IMR-90 (cell line): Measurements from ENCODE around the gene RHOT2. TPM values are rescaled to one million over a fixed set of nuclear protein-coding genes. Genes with fewer than 3 reads are reported as not detected.

Experiments
- ATAC-seq: fragments of 200-7000 bp; cut with Tn5 transposase; 2 replicates; pipeline ENCODE4 v1.9.1; 2020; ENCODE audit warnings: low read depth, mild to moderate bottlenecking, moderate library complexity
- BruUV-seq: library from RNA; stranded (reverse); fragments of 400-500 nt; replicated peaks from 2 replicates; lab custom pipeline; 2021; lab: Mats Ljungman, UMichigan
- CTCF ChIA-PET: fragments of 300-600 bp; formaldehyde crosslinking; extraction: SDS; loops from one replicate; lab custom pipeline; 2021; ENCODE audit warnings: antibody characterized with exemption; lab: Yijun Ruan, JAX
- POLR2A ChIA-PET: fragments of 300-600 bp; sonication (Branson Sonifier 250); formaldehyde crosslinking; loops from one replicate; lab custom pipeline; 2022; ENCODE audit warnings: antibody characterized with exemption; ENCODE audit not compliant: unreplicated experiment; lab: Charles Lee
- DNase-seq: peaks from one replicate; pipeline ENCODE4 v3.0.0; 2013
- H2AFZ ChIP-seq: replicated peaks from 2 replicates; pipeline ENCODE3; 2013; ENCODE audit warnings: low read length, mild to moderate bottlenecking; ENCODE audit not compliant: poor library complexity
- H2AK5ac ChIP-seq: 2 replicates; pipeline ENCODE4 v1.6.1; 2013; ENCODE audit warnings: low read depth, low read length, inconsistent platforms
- H2AK9ac ChIP-seq: replicated peaks from 2 replicates; pipeline ENCODE3; 2013; ENCODE audit warnings: mild to moderate bottlenecking, low read depth, low read length, moderate library complexity; ENCODE audit not compliant: poor library complexity
- H2BK120ac ChIP-seq: 2 replicates; pipeline ENCODE4 v1.6.1; 2013; ENCODE audit warnings: low read depth, low read length, inconsistent platforms
- H2BK15ac ChIP-seq: 3 replicates; pipeline ENCODE4 v1.6.1; 2013; ENCODE audit warnings: low read depth, low read length, inconsistent platforms
- H2BK20ac ChIP-seq: 2 replicates; pipeline ENCODE4 v1.6.1; 2013; ENCODE audit warnings: low read depth, mild to moderate bottlenecking, inconsistent platforms, low read length, moderate library complexity
- H2BK5ac ChIP-seq: 2 replicates; pipeline ENCODE4 v1.6.1; 2013; ENCODE audit warnings: mild to moderate bottlenecking, low read depth, low read length, inconsistent platforms; ENCODE audit not compliant: poor library complexity, severe bottlenecking
- H3K14ac ChIP-seq: replicated peaks from 2 replicates; pipeline ENCODE4 v1.6.1; 2013; ENCODE audit warnings: low read depth, low read length, inconsistent platforms
- H3K18ac ChIP-seq: 2 replicates; pipeline ENCODE4 v1.6.1; 2013; ENCODE audit warnings: low read depth, low read length, control low read depth
- H3K23ac ChIP-seq: 2 replicates; pipeline ENCODE4 v1.6.1; 2013; ENCODE audit warnings: low read depth, low read length, inconsistent platforms
- H3K27ac ChIP-seq: 2 replicates; pipeline ENCODE4 v1.5.1; 2013; ENCODE audit warnings: mild to moderate bottlenecking, control low read depth, low read length; ENCODE audit not compliant: insufficient read depth
- H3K27me3 ChIP-seq: 2 replicates; pipeline ENCODE4 v1.6.1; 2013; ENCODE audit warnings: low read length; ENCODE audit not compliant: control insufficient read depth, insufficient read depth
- H3K36me3 ChIP-seq: 2 replicates; pipeline ENCODE4 v1.6.1; 2013; ENCODE audit warnings: low read length, mixed read lengths; ENCODE audit not compliant: control insufficient read depth, insufficient read depth
- H3K4ac ChIP-seq: 2 replicates; pipeline ENCODE4 v1.6.1; 2013; ENCODE audit warnings: low read depth, low read length, inconsistent platforms
- H3K4me1 ChIP-seq: 2 replicates; pipeline ENCODE4 v1.6.1; 2013; ENCODE audit warnings: low read length, mixed read lengths; ENCODE audit not compliant: control insufficient read depth, insufficient read depth
- H3K4me2 ChIP-seq: 2 replicates; pipeline ENCODE4 v1.6.1; 2013; ENCODE audit warnings: low read depth, mild to moderate bottlenecking, control low read depth, low read length, moderate library complexity
- H3K4me3 ChIP-seq: 2 replicates; pipeline ENCODE4 v1.5.1; 2013; ENCODE audit warnings: low read depth, mild to moderate bottlenecking, control low read depth, low read length, moderate library complexity; ENCODE audit not compliant: insufficient read depth
- H3K56ac ChIP-seq: 2 replicates; pipeline ENCODE4 v1.6.1; 2013; ENCODE audit warnings: low read length, inconsistent platforms; ENCODE audit not compliant: insufficient read depth; ENCODE audit errors: extremely low read depth
- H3K79me1 ChIP-seq, 2 experiments: 2 replicates each; pipeline ENCODE4 v1.6.1; 2013; ENCODE audit warnings: low read length in 2 of 2, inconsistent platforms in 1 of 2, low read depth in 1 of 2
- H3K9ac ChIP-seq: 2 replicates; pipeline ENCODE4 v1.6.1; 2013; ENCODE audit warnings: low read depth, low read length, control low read depth
- H3K9me1 ChIP-seq: 2 replicates; pipeline ENCODE4 v1.6.1; 2013; ENCODE audit warnings: low read length, inconsistent platforms; ENCODE audit not compliant: insufficient read depth
- H3K9me3 ChIP-seq: 2 replicates; pipeline ENCODE4 v1.6.1; 2013; ENCODE audit warnings: low read length; ENCODE audit not compliant: control insufficient read depth, insufficient read depth
- H4K20me1 ChIP-seq: 2 replicates; pipeline ENCODE4 v1.6.1; 2013; ENCODE audit warnings: low read length, inconsistent platforms; ENCODE audit not compliant: insufficient read depth
- H4K5ac ChIP-seq: 2 replicates; pipeline ENCODE4 v1.6.1; 2013; ENCODE audit warnings: mild to moderate bottlenecking, low read depth, low read length, control low read depth
- H4K8ac ChIP-seq, 2 experiments: 2 replicates each; pipeline ENCODE4 v1.6.1; 2013; ENCODE audit warnings: low read depth in 2 of 2, low read length in 2 of 2, control low read depth in 1 of 2, inconsistent platforms in 1 of 2
- H4K91ac ChIP-seq: 2 replicates; pipeline ENCODE4 v1.6.1; 2013; ENCODE audit warnings: low read depth, low read length, inconsistent platforms; ENCODE audit not compliant: insufficient read depth
- BHLHE40 ChIP-seq: fragments of 150-350 bp; IDR thresholded peaks from 2 replicates; pipeline ENCODE4 v1.6.1; 2016; ENCODE audit warnings: mild to moderate bottlenecking, low read depth, low read length
- CEBPB ChIP-seq: IDR thresholded peaks from 2 replicates; pipeline ENCODE4 v1.6.1; 2012; ENCODE audit warnings: low read depth, low read length, improper control_type of control experiment
- CTCF ChIP-seq: conservative IDR thresholded peaks from 2 replicates; pipeline ENCODE4 v1.5.1; 2012; ENCODE audit warnings: mild to moderate bottlenecking, low read depth, low read length, improper control_type of control experiment
- ELK1 ChIP-seq: fragments of 150-350 bp; IDR thresholded peaks from 2 replicates; pipeline ENCODE4 v1.6.1; 2016; ENCODE audit warnings: low read depth, mild to moderate bottlenecking, low read length, moderate library complexity, borderline replicate concordance
- FOS ChIP-seq: fragments of 150-350 bp; IDR thresholded peaks from 2 replicates; pipeline ENCODE4 v1.6.1; 2016; ENCODE audit warnings: low read depth, low read length
- MAZ ChIP-seq: IDR thresholded peaks from 2 replicates; pipeline ENCODE4 v1.6.1; 2012; ENCODE audit warnings: low read depth, mild to moderate bottlenecking, low read length, improper control_type of control experiment, moderate library complexity, borderline replicate concordance
- RCOR1 ChIP-seq: IDR thresholded peaks from 2 replicates; pipeline ENCODE4 v1.6.1; 2012; ENCODE audit warnings: mild to moderate bottlenecking, low read length, improper control_type of control experiment; ENCODE audit not compliant: insufficient replicate concordance
- USF2 ChIP-seq: fragments of 150-350 bp; IDR thresholded peaks from 2 replicates; pipeline ENCODE4 v1.6.1; 2017; ENCODE audit warnings: mild to moderate bottlenecking, antibody characterized with exemption, low read length, low read depth
- WGBS, 2 experiments: methylation state at CpG; one replicate each; pipeline versions ENCODE4 v1.1.5 to v1.1.7; 2013; ENCODE audit warnings: missing lambda C conversion rate in 2 of 2; ENCODE audit not compliant: insufficient read length in 1 of 2; ENCODE audit errors: extremely low coverage in 2 of 2; 5-methylcytosine and 5-hydroxymethylcytosine counted together
- dilution Hi-C: fragments of 300-500 bp; cut with HindIII; formaldehyde crosslinking; loops from one replicate; pipeline ENCODE4 v1.14.3; 2018; ENCODE audit warnings: low sequenced_read_pairs; ENCODE audit not compliant: unreplicated experiment
- in situ Hi-C: fragments of 300-500 bp; cut with MboI; formaldehyde crosslinking; loops from 3 replicates; pipeline ENCODE4 v1.14.3; 2019; ENCODE audit warnings: low sequenced_read_pairs, inconsistent platforms, mixed read lengths
- intact Hi-C: fragments of 100-400 bp; cut with micrococcal nuclease; formaldehyde crosslinking; loops from 2 replicates; pipeline ENCODE4 v1.10.0; 2022
- polyA plus RNA-seq, 3 experiments: library from polyadenylated mRNA; depleted of rRNA; stranded (reverse); fragments of >200 nt; gene quantifications; 2 replicates each; pipeline ENCODE4 v1.2.3, GENCODE V29; 2012; ENCODE audit warnings: low replicate concordance in 1 of 3
- total RNA-seq: library from RNA; depleted of rRNA; stranded (reverse); fragments of >200 nt; gene quantifications from 2 replicates; pipeline ENCODE4 v1.2.3, GENCODE V29; 2012

Gene RHOT2
- total and polyA plus RNA-seq, 2 of the 4 experiments (the other 2 are of a cell fraction), result 20.3 to 181 TPM

- CTCF ChIA-PET, result no interaction called here
- Histone ChIP-seq H4K8ac (no peak overlapping the region), H3K36me3 (peaks cover 4% of the 10 kb centered on the region)
Observed at GRCh38 chr16:658679-659571, 9.0 kb upstream of the RHOT2 start.

More at GRCh38 chr16:658679-659571, 9.0 kb upstream of the RHOT2 start:
- Histone ChIP-seq H4K20me1 (no peaks in the 10 kb centered on the region), H3K9me3 (no peaks in the 10 kb centered on the region), H2BK5ac (no peak overlapping the region), H2BK20ac (no peak overlapping the region), H3K18ac (no peak overlapping the region), H3K79me1 (no peaks in the 10 kb centered on the region), H4K5ac (no peak overlapping the region), H3K23ac (no peak overlapping the region), H2AK5ac (no peak overlapping the region), H3K4me1 (peaks cover 5% of the 10 kb centered on the region), H3K9ac (no peak overlapping the region), H2BK120ac (no peak overlapping the region), H3K4me2 (no peak overlapping the region), H4K91ac (no peak overlapping the region), H3K4me3 (no peak overlapping the region), H3K14ac (no peak overlapping the region), H2BK15ac (no peak overlapping the region), H3K9me1 (no peaks in the 10 kb centered on the region), H3K4ac (no peak overlapping the region), H3K56ac (no peak overlapping the region), H2AFZ (no peak overlapping the region), H2AK9ac (peak overlapping the region; percentile 3), H3K27ac (no peak overlapping the region), H3K27me3 (no peaks in the 10 kb centered on the region)
- 85% methylated on average over 10 of the region's 35 CpGs; no CpG with 5 or more reads in 1 of the 2 experiments for WGBS, 2 experiments
- DNase-seq, result no peak
- ATAC-seq, result no peak
- in situ Hi-C loops, result no loop called here
- dilution Hi-C loops, result no loop called here
- intact Hi-C loops, result no loop called here
- POLR2A ChIA-PET, result no interaction called here
- BruUV-seq, result no TSS peak
- TF ChIP-seq RCOR1 (no peak), CEBPB (no peak), CTCF (no peak), FOS (no peak), BHLHE40 (no peak), USF2 (no peak), ELK1 (no peak), MAZ (no peak)
